HepG2 (cell line): Measurements from ENCODE around the gene IGFL2. TPM values are rescaled to one million over a fixed set of nuclear protein-coding genes. Genes with fewer than 3 reads are reported as not detected.

Experiments used
- ATAC-seq: fragments of 200-7000 bp; cut with Tn5 transposase; 3 replicates; pipeline ENCODE4 v1.9.1; 2020; ENCODE audit warnings: mild to moderate bottlenecking, moderate library complexity
- BruUV-seq: library from RNA; stranded (reverse); fragments of 400-500 nt; replicated peaks from 2 replicates; lab custom pipeline; 2021; lab: Mats Ljungman, UMichigan
- CTCF ChIA-PET: fragments of 300-600 bp; formaldehyde crosslinking; extraction: SDS; loops from one replicate; lab custom pipeline; 2021; ENCODE audit warnings: low total read pairs, inconsistent platforms, low intra/inter-chr PET ratio; lab: Yijun Ruan, JAX
- POLR2A ChIA-PET: fragments of 350-600 bp; sonication (Branson Sonifier 250); formaldehyde crosslinking; loops from one replicate; lab custom pipeline; 2020; ENCODE audit warnings: antibody characterized with exemption, inconsistent platforms; lab: Yijun Ruan, JAX
- DNase-seq: peaks from one replicate; pipeline ENCODE4 v3.0.0-alpha.2; 2015; ENCODE audit warnings: low spot score
- FAIRE-seq: peaks from 3 replicates; lab custom pipeline; 2011; peaks lifted over from hg19 to GRCh38; lab: Jason Lieb, UNC
- H2AFZ ChIP-seq: one replicate; pipeline ENCODE4 v1.6.1; 2011; ENCODE audit warnings: low read length, inconsistent platforms
- H3K27ac ChIP-seq: fragments of 300-600 bp; 3 replicates; pipeline ENCODE4 v1.8.0; 2011; ENCODE audit warnings: mixed run types, mild to moderate bottlenecking, mixed read lengths, low read length, inconsistent platforms; ENCODE audit not compliant: insufficient read depth; ENCODE audit errors: extremely low read length
- H3K27me3 ChIP-seq, 2 experiments: fragments of 200-600 bp in 1 of 2; 2 replicates in 1 of 2; 3 replicates in 1 of 2; pipeline versions ENCODE4 v1.6.0 to v1.8.0; 2011; ENCODE audit warnings: low read length in 2 of 2, mild to moderate bottlenecking in 2 of 2, moderate library complexity in 2 of 2, inconsistent platforms in 1 of 2; ENCODE audit not compliant: insufficient read depth in 2 of 2, control insufficient read depth in 1 of 2
- H3K36me3 ChIP-seq, 2 experiments: fragments of 200-600 bp in 1 of 2; replicated peaks in 1 of 2; 2 replicates in 1 of 2; 3 replicates in 1 of 2; pipeline versions ENCODE4 v1.5.1 to v1.8.0; 2011; ENCODE audit warnings: low read length in 2 of 2, inconsistent platforms in 1 of 2; ENCODE audit not compliant: insufficient read depth in 2 of 2, control insufficient read depth in 1 of 2
- H3K4me1 ChIP-seq: 2 replicates; pipeline ENCODE4 v1.5.1; 2012; ENCODE audit warnings: low read length, inconsistent platforms; ENCODE audit not compliant: insufficient read depth
- H3K4me2 ChIP-seq: 2 replicates; pipeline ENCODE4 v1.6.0; 2011; ENCODE audit warnings: low read depth, low read length, inconsistent platforms
- H3K4me3 ChIP-seq, 3 experiments: fragments of 200-600 bp in 1 of 3; sonication (generic), shearing (Covaris generic) in 1 of 3; replicated peaks in 1 of 3; 2 replicates each; pipeline ENCODE4 v1.5.1; 2011 to 2016; ENCODE audit warnings: low read length in 3 of 3, inconsistent platforms in 2 of 3, low read depth in 2 of 3, mild to moderate bottlenecking in 2 of 3, control low read depth in 1 of 3, mixed read lengths in 1 of 3; ENCODE audit not compliant: insufficient read depth in 1 of 3
- H3K79me2 ChIP-seq: one replicate; pipeline ENCODE4 v1.6.1; 2011; ENCODE audit warnings: low read length, inconsistent platforms; ENCODE audit not compliant: insufficient read depth
- H3K9ac ChIP-seq: 2 replicates; pipeline ENCODE4 v1.6.0; 2011; ENCODE audit warnings: mild to moderate bottlenecking, low read depth, low read length, inconsistent platforms; ENCODE audit not compliant: insufficient read depth
- H3K9me3 ChIP-seq: 2 replicates; pipeline ENCODE4 v1.5.1; 2012; ENCODE audit warnings: mild to moderate bottlenecking, low read length
- H4K20me1 ChIP-seq: 2 replicates; pipeline ENCODE4 v1.6.0; 2011; ENCODE audit warnings: inconsistent platforms, mild to moderate bottlenecking, low read length, moderate library complexity; ENCODE audit not compliant: insufficient read depth
- CCDC6 ChIP-seq: sonication (generic); formaldehyde crosslinking; IDR thresholded peaks from 2 replicates; pipeline ENCODE4 v1.8.1; 2022; ENCODE audit warnings: mild to moderate bottlenecking, missing genetic modification reagents, moderate library complexity
- KDM3A ChIP-seq: IDR thresholded peaks from 2 replicates; pipeline ENCODE4 v1.6.1; 2018; ENCODE audit warnings: low read depth, missing compliant biosample characterization
- KLF15 ChIP-seq: sonication (generic); formaldehyde crosslinking; IDR thresholded peaks from 2 replicates; pipeline ENCODE4 v1.8.1; 2023; ENCODE audit warnings: borderline replicate concordance, mild to moderate bottlenecking, inconsistent platforms, missing genetic modification reagents, mixed read lengths
- LCORL ChIP-seq, 2 experiments: fragments of 450-650 bp in 1 of 2; sonication (generic) in 1 of 2; formaldehyde crosslinking in 1 of 2; IDR thresholded peaks; 2 replicates each; pipeline versions ENCODE4 v1.5.0 to v1.6.1; 2017 to 2020; ENCODE audit warnings: antibody characterized with exemption in 1 of 2, missing genetic modification reagents in 1 of 2
- MATR3 ChIP-seq: sonication (generic); formaldehyde crosslinking; IDR thresholded peaks from 2 replicates; pipeline ENCODE4 v1.4.0; 2020; ENCODE audit warnings: missing genetic modification reagents
- MBD4 ChIP-seq: IDR thresholded peaks from 2 replicates; pipeline ENCODE4 v1.6.1; 2012; ENCODE audit warnings: low read length, inconsistent platforms, borderline replicate concordance
- RARG ChIP-seq: sonication (generic); formaldehyde crosslinking; IDR thresholded peaks from 2 replicates; pipeline ENCODE4 v1.4.0; 2020; ENCODE audit warnings: low read depth, mild to moderate bottlenecking, missing genetic modification reagents
- ZBTB8A ChIP-seq: sonication (generic); formaldehyde crosslinking; IDR thresholded peaks from 2 replicates; pipeline ENCODE4 v1.4.0; 2020; ENCODE audit warnings: mild to moderate bottlenecking, low read depth, missing genetic modification reagents, borderline replicate concordance
- ZFP36L1 ChIP-seq: sonication (generic); formaldehyde crosslinking; IDR thresholded peaks from 2 replicates; pipeline ENCODE4 v1.8.0; 2022; ENCODE audit warnings: mild to moderate bottlenecking, missing genetic modification reagents, moderate library complexity
- ZNF292 ChIP-seq: sonication (generic); formaldehyde crosslinking; IDR thresholded peaks from 2 replicates; pipeline ENCODE4 v1.8.1; 2022; ENCODE audit warnings: mild to moderate bottlenecking, low read depth, missing genetic modification reagents, borderline replicate concordance
- ZNF569 ChIP-seq: sonication (generic); formaldehyde crosslinking; IDR thresholded peaks from 2 replicates; pipeline ENCODE4 v1.5.0; 2020; ENCODE audit warnings: mild to moderate bottlenecking, missing genetic modification reagents, moderate library complexity, borderline replicate concordance
- ZSCAN21 ChIP-seq: sonication (generic); formaldehyde crosslinking; IDR thresholded peaks from 2 replicates; pipeline ENCODE4 v1.8.0; 2022; ENCODE audit warnings: mild to moderate bottlenecking, missing genetic modification reagents, moderate library complexity, borderline replicate concordance
- WGBS: methylation state at CpG from one replicate; pipeline ENCODE4 v1.1.6; 2017; ENCODE audit warnings: low lambda C conversion rate; 5-methylcytosine and 5-hydroxymethylcytosine counted together
- in situ Hi-C: cut with HindIII; loops from 2 replicates; pipeline ENCODE4 v1.10.0; 2017; ENCODE audit warnings: low pct_unique_long_range_greater_than_20kb; ENCODE audit not compliant: extremely low pct_ligation_motif_present
- intact Hi-C: fragments of 100-400 bp; cut with micrococcal nuclease; formaldehyde crosslinking; loops from one replicate; pipeline ENCODE4 v1.10.0; 2022; ENCODE audit not compliant: unreplicated experiment
- polyA plus RNA-seq, 8 experiments: library from polyadenylated mRNA; depleted of rRNA in 3 of 8; stranded (reverse) in 7 of 8; unstranded in 1 of 8; fragments of >200 nt; fragmentation: Illumina TruSeq in 4 of 8; extraction: Trizol in 4 of 8; gene quantifications; 2 replicates each; pipeline versions ENCODE4 v1.2.1 to v1.2.3, GENCODE V29; 2011 to 2016; ENCODE audit warnings: low read depth in 4 of 8, missing spikeins in 1 of 8, mixed read lengths in 1 of 8; ENCODE audit not compliant: insufficient read depth in 1 of 8
- total RNA-seq, 5 experiments: library from RNA; depleted of rRNA; stranded (reverse); fragments of >200 nt; fragmentation: Illumina TruSeq; extraction: Trizol; gene quantifications; 2 replicates each; pipeline ENCODE4 v1.2.3, GENCODE V29; 2016; ENCODE audit warnings: low read depth in 1 of 5
- TF ChIP-seq, protein P1 (sequence below): sonication (generic); formaldehyde crosslinking; IDR thresholded peaks from 2 replicates; pipeline ENCODE4 v1.5.0; 2020; ENCODE audit warnings: missing genetic modification reagents
- TF ChIP-seq, protein P2 (sequence below): sonication (generic); formaldehyde crosslinking; IDR thresholded peaks from 2 replicates; pipeline ENCODE4 v1.5.0; 2020; ENCODE audit warnings: mild to moderate bottlenecking, low read depth, missing genetic modification reagents, borderline replicate concordance

IGFL2 gene
- total and polyA plus RNA-seq, 2 of the 13 experiments (the other 11 are each of a cell fraction or from before 2014, with no cell fraction given), result not detected

DNA sequence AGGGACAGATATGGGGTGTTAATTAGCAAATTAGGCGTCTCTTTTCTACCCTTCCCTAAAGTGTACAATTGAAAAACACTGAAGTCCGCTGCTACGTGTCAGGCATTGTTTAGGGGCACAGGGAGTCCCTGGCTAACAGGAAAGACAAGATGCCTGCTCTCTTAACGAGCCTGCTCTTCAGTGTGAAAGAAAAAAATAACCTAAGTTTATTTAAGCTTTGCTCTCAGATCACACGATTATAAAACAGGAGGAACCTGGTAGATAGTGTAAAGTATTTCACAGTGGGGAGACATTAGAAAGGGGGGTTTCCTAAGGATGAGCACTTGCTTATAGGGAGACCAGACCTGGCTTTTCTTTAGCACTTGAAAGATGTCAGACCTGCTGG lies 38.7 kb downstream of the IGFL2 start:
- POLR2A ChIA-PET, result no interaction called here
- no TSS peak for BruUV-seq
- H3K36me3 ChIP-seq, result no peaks in the 10 kb centered on the region

More for the DNA sequence above, 38.7 kb downstream of the IGFL2 start:
- 6% methylated on average over 5 of the region's 5 CpGs for WGBS
- peaks cover 0 to 29% of the 10 kb centered on the region in 2 experiments; a peak in 4 of 5 replicates for H3K27me3 ChIP-seq
- no peak overlapping the region for H2AFZ ChIP-seq
- CTCF ChIA-PET, result no interaction called here
- intact Hi-C loops (loop anchor here (10.0 kb wide), 1 partner anchor 78 kb away; no protein-coding TSS in a partner anchor), in situ Hi-C loops (no loop called here)
- no peak overlapping the region for H3K4me3 ChIP-seq
- H3K79me2 ChIP-seq, result no peaks in the 10 kb centered on the region
- peaks cover 20% of the 10 kb centered on the region for H3K4me1 ChIP-seq
- no peak overlapping the region for H3K4me2 ChIP-seq
- peaks cover 3% of the 10 kb centered on the region; the same call in 1 of the 2 replicates for H4K20me1 ChIP-seq
- no peak overlapping the region for H3K9ac ChIP-seq
- H3K27ac ChIP-seq, result no peak overlapping the region
- ATAC-seq, result no peak
- no peak for DNase-seq
- TF ChIP-seq ZFP36L1 (CRISPR knock-in tag) (no peak), KDM3A (CRISPR knock-in tag) (no peak), CCDC6 (CRISPR knock-in tag) (no peak), MBD4 (no peak), RARG (CRISPR knock-in tag) (no peak), ZNF292 (CRISPR knock-in tag) (no peak), LCORL (IDR thresholded peaks at IDR 0.05) (no peak), LCORL (CRISPR knock-in tag; IDR thresholded peaks at IDR 0.05) (no peak), ZNF569 (CRISPR knock-in tag) (no peak), MATR3 (CRISPR knock-in tag) (no peak), ZSCAN21 (CRISPR knock-in tag) (no peak), KLF15 (CRISPR knock-in tag) (no peak), ZBTB8A (CRISPR knock-in tag) (no peak)
- TF ChIP-seq, protein P1, sequence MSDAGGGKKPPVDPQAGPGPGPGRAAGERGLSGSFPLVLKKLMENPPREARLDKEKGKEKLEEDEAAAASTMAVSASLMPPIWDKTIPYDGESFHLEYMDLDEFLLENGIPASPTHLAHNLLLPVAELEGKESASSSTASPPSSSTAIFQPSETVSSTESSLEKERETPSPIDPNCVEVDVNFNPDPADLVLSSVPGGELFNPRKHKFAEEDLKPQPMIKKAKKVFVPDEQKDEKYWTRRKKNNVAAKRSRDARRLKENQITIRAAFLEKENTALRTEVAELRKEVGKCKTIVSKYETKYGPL (CRISPR knock-in tag), result no peak
- TF ChIP-seq, protein P2, sequence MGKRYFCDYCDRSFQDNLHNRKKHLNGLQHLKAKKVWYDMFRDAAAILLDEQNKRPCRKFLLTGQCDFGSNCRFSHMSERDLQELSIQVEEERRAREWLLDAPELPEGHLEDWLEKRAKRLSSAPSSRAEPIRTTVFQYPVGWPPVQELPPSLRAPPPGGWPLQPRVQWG (CRISPR knock-in tag), result no peak
- H3K9me3 ChIP-seq, result no peaks in the 10 kb centered on the region
- no peak for FAIRE-seq
